Measurements from ENCODE around the gene ST3GAL2. TPM values are rescaled to one million over a fixed set of nuclear protein-coding genes. Genes with fewer than 3 reads are reported as not detected.
A peak's percentile ranks its signal among the peaks of the same experiment; 100 is the strongest.

Gene ST3GAL2
- total and polyA plus RNA-seq, 2 of the 4 experiments (the other 2 are of a cell fraction): 17.4 to 17.7 TPM

DNA sequence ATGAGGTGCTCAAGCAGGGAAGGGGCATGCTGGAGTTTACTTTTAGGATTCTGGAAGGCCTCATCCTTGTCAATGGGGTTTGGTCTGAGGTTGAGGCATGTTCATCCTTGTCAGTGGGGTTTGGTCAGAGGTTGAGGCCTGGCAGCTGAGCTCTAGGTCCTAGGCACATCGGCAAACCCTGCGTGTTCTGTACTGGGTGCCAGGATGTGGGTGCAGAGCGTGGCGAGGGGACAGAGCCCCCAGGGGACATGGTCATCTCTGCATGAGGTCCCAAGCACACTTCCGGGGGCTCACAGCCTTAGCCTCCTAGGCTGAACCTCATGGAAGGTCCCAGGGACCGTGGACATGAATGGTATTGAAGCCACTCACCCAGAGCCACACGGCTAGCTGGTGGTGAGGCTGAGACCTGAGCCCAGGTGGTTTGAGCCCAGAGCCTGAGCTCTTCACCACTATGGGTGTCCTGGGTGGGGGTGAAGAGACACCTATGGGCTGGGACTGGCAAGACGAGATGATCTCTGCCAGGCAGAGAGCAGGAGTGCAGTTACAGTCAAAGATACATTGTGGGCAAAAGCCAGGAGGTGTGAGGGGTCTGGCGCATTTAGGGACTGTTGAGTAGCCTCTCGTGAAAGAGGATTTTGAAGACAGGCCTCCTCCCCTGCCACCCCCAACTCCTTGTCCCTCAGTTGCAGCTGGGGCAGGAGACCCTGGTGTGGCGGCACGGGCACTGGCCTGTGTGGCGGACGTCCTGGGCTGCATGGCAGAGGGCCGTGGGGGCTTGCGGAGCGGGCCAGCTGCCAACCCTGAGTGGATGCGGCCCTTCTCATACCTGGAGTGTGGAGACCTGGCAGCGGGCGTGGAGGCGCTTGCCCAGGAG lies 34.8 kb upstream of the ST3GAL2 start:
- peaks cover 6% of the 10 kb centered on the region for H3K4me1 ChIP-seq (ENCODE audit: control insufficient read depth, insufficient read depth, low read length)
- H3K56ac ChIP-seq (ENCODE audit: extremely low read depth, insufficient read depth, low read length): no peak overlapping the region
- CTCF ChIA-PET: no interaction called here
- H2BK15ac ChIP-seq (ENCODE audit: low read depth, low read length): no peak overlapping the region
- 0 out of 2 replicates have a peak, but pooled peaks cover 8% of the 10 kb centered on the region for H3K9me1 ChIP-seq (ENCODE audit: insufficient read depth, low read length)
- no peak overlapping the region for H2BK5ac ChIP-seq (ENCODE audit: low read depth, low read length, poor library complexity, severe bottlenecking)
- H3K79me1 ChIP-seq (ENCODE audit: low read depth in 1 of 2, low read length in 2 of 2): peaks cover 0 to 4% of the 10 kb centered on the region in 2 experiments; a peak in 1 of 4 replicates
- no peak overlapping the region for H2BK20ac ChIP-seq (ENCODE audit: low read depth, low read length)
- no peak overlapping the region for H4K91ac ChIP-seq (ENCODE audit: insufficient read depth, low read depth, low read length)
- dilution Hi-C loops (cut with HindIII; ENCODE audit: low sequenced_read_pairs, unreplicated experiment) (no loop called here), intact Hi-C loops (cut with micrococcal nuclease) (no loop called here), in situ Hi-C loops (cut with MboI; ENCODE audit: low sequenced_read_pairs) (no loop called here)
- ATAC-seq (ENCODE audit: low read depth) (no peak), DNase-seq (no peak)
- no peak overlapping the region for H4K8ac ChIP-seq (ENCODE audit: low read depth in 2 of 2, low read length in 2 of 2)
- no peak overlapping the region for H4K5ac ChIP-seq (ENCODE audit: low read depth, low read length)
- no peak overlapping the region for H3K4me2 ChIP-seq (ENCODE audit: low read depth, low read length)
- POLR2A ChIA-PET (ENCODE audit: unreplicated experiment): no interaction called here
- H3K4me3 ChIP-seq (ENCODE audit: insufficient read depth, low read depth, low read length): no peak overlapping the region
- BruUV-seq (replicated peaks): no TSS peak
- no peak overlapping the region for H2BK120ac ChIP-seq (ENCODE audit: low read depth, low read length)
- 95% methylated on average over 9 of the region's 21 CpGs; no CpG with 5 or more reads in 1 of the 2 experiments for WGBS, 2 experiments (ENCODE audit: extremely low coverage in 2 of 2, insufficient read length in 1 of 2)
- no peak overlapping the region for H2AK5ac ChIP-seq (ENCODE audit: low read depth, low read length)
- no peak overlapping the region for H3K18ac ChIP-seq (ENCODE audit: low read depth, low read length)
- peak overlapping the region; percentile 9 for H2AK9ac ChIP-seq (replicated peaks; ENCODE audit: low read depth, low read length, poor library complexity)
- H3K27me3 ChIP-seq (ENCODE audit: control insufficient read depth, insufficient read depth, low read length): no peaks in the 10 kb centered on the region
- H3K9ac ChIP-seq (ENCODE audit: low read depth, low read length): no peak overlapping the region
- H3K23ac ChIP-seq (ENCODE audit: low read depth, low read length): no peak overlapping the region
- H3K4ac ChIP-seq (ENCODE audit: low read depth, low read length): no peak overlapping the region
- TF ChIP-seq MAFK (IDR thresholded peaks at IDR 0.05; ENCODE audit: low read depth, low read length): no peak
- no peak for TF ChIP-seq CEBPB (IDR thresholded peaks at IDR 0.05; ENCODE audit: low read depth, low read length)
- TF ChIP-seq, protein P1, sequence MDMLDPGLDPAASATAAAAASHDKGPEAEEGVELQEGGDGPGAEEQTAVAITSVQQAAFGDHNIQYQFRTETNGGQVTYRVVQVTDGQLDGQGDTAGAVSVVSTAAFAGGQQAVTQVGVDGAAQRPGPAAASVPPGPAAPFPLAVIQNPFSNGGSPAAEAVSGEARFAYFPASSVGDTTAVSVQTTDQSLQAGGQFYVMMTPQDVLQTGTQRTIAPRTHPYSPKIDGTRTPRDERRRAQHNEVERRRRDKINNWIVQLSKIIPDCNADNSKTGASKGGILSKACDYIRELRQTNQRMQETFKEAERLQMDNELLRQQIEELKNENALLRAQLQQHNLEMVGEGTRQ (IDR thresholded peaks at IDR 0.05; ENCODE audit: low read depth, low read length): no peak
- no peak for TF ChIP-seq MAZ (IDR thresholded peaks at IDR 0.05; ENCODE audit: borderline replicate concordance, low read depth, low read length)
- TF ChIP-seq, protein P2, sequence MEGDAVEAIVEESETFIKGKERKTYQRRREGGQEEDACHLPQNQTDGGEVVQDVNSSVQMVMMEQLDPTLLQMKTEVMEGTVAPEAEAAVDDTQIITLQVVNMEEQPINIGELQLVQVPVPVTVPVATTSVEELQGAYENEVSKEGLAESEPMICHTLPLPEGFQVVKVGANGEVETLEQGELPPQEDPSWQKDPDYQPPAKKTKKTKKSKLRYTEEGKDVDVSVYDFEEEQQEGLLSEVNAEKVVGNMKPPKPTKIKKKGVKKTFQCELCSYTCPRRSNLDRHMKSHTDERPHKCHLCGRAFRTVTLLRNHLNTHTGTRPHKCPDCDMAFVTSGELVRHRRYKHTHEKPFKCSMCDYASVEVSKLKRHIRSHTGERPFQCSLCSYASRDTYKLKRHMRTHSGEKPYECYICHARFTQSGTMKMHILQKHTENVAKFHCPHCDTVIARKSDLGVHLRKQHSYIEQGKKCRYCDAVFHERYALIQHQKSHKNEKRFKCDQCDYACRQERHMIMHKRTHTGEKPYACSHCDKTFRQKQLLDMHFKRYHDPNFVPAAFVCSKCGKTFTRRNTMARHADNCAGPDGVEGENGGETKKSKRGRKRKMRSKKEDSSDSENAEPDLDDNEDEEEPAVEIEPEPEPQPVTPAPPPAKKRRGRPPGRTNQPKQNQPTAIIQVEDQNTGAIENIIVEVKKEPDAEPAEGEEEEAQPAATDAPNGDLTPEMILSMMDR (conservative IDR thresholded peaks at IDR 0.05; ENCODE audit: low read depth, low read length): no peak
- TF ChIP-seq RCOR1 (IDR thresholded peaks at IDR 0.05; ENCODE audit: insufficient replicate concordance, low read length): no peak
- TF ChIP-seq RAD21 (IDR thresholded peaks at IDR 0.05; ENCODE audit: low read length): no peak
- TF ChIP-seq POLR2A (IDR thresholded peaks at IDR 0.05; ENCODE audit: low read depth, low read length): no peak
- no peak for TF ChIP-seq SMC3 (IDR thresholded peaks at IDR 0.05; ENCODE audit: low read depth, low read length)
- no peak for TF ChIP-seq RFX5 (IDR thresholded peaks at IDR 0.05; ENCODE audit: low read depth, low read length)
- TF ChIP-seq FOS (IDR thresholded peaks at IDR 0.05; ENCODE audit: low read depth, low read length): no peak
- H3K27ac ChIP-seq (ENCODE audit: insufficient read depth, low read length): no peak overlapping the region
- no peaks in the 10 kb centered on the region for H4K20me1 ChIP-seq (ENCODE audit: insufficient read depth, low read length)
- peaks cover 15% of the 10 kb centered on the region for H3K36me3 ChIP-seq (ENCODE audit: control insufficient read depth, insufficient read depth, low read length)
- H3K14ac ChIP-seq (replicated peaks; ENCODE audit: low read depth, low read length): no peak overlapping the region
- no peaks in the 10 kb centered on the region for H3K9me3 ChIP-seq (ENCODE audit: control insufficient read depth, insufficient read depth, low read length)
- H2AFZ ChIP-seq (replicated peaks; ENCODE audit: low read length, poor library complexity): no peak overlapping the region

All from IMR-90 (cell line).